H1 (cell line): ENCODE data around the gene KIR2DL4. TPM values are rescaled to one million over a fixed set of nuclear protein-coding genes. Genes with fewer than 3 reads are reported as not detected.
"Not testable (repeated sequence)": the region's sequence is repeated elsewhere in the genome, so short reads cannot be mapped to it uniquely, and the experiment has no call there.

Experiments used
- CTCF ChIA-PET: fragments of 300-600 bp; sonication (Branson Sonifier 250); formaldehyde crosslinking; loops from one replicate; lab custom pipeline; 2021; ENCODE audit not compliant: partially characterized antibody; lab: Charles Lee
- POLR2A ChIA-PET: fragments of 300-600 bp; sonication (Branson Sonifier 250); formaldehyde crosslinking; loops from one replicate; lab custom pipeline; 2021; ENCODE audit warnings: inconsistent platforms; ENCODE audit not compliant: partially characterized antibody; lab: Charles Lee
- DNase-seq, 2 experiments: peaks; one replicate each; pipeline versions ENCODE4 v3.0.0 to v3.0.0-alpha.2; 2010 to 2022; ENCODE audit warnings: low spot score in 2 of 2, low read depth in 1 of 2, mixed read lengths in 1 of 2
- FAIRE-seq: peaks from 2 replicates; lab custom pipeline; 2011; peaks lifted over from hg19 to GRCh38; lab: Jason Lieb, UNC
- H2AFZ ChIP-seq: 2 replicates; pipeline ENCODE4 v1.8.1; 2012; ENCODE audit warnings: low read length, inconsistent platforms
- H2AK5ac ChIP-seq: 2 replicates; pipeline ENCODE4 v1.6.1; 2013; ENCODE audit warnings: low read depth, low read length
- H2BK120ac ChIP-seq: replicated peaks from 2 replicates; pipeline ENCODE3; 2013; ENCODE audit warnings: low read depth, low read length, inconsistent platforms
- H2BK12ac ChIP-seq: 2 replicates; pipeline ENCODE4 v1.6.1; 2013; ENCODE audit warnings: low read depth, low read length
- H2BK15ac ChIP-seq: 2 replicates; pipeline ENCODE4 v1.6.1; 2013; ENCODE audit warnings: low read length
- H2BK20ac ChIP-seq: 2 replicates; pipeline ENCODE4 v1.6.1; 2013; ENCODE audit warnings: low read length
- H2BK5ac ChIP-seq: 2 replicates; pipeline ENCODE4 v1.6.1; 2013; ENCODE audit warnings: low read depth, low read length
- H3K14ac ChIP-seq: 2 replicates; pipeline ENCODE4 v1.6.1; 2013; ENCODE audit warnings: inconsistent platforms; ENCODE audit not compliant: insufficient read length
- H3K18ac ChIP-seq: 2 replicates; pipeline ENCODE4 v1.6.1; 2013; ENCODE audit warnings: low read length; ENCODE audit errors: extremely low read depth
- H3K23ac ChIP-seq: 2 replicates; pipeline ENCODE4 v1.6.1; 2013; ENCODE audit warnings: inconsistent platforms; ENCODE audit not compliant: insufficient read length
- H3K23me2 ChIP-seq: 2 replicates; pipeline ENCODE4 v1.6.1; 2013; ENCODE audit warnings: low read depth, low read length
- H3K27ac ChIP-seq: 2 replicates; pipeline ENCODE4 v1.6.1; 2011; ENCODE audit warnings: low read depth, low read length, inconsistent platforms
- H3K27me3 ChIP-seq, 4 experiments: replicated peaks in 1 of 4; 1 replicate in 1 of 4; 2 replicates in 3 of 4; pipeline versions ENCODE4 v1.6.1 to v1.8.1; 2011 to 2013; ENCODE audit warnings: low read length in 3 of 4, mild to moderate bottlenecking in 3 of 4, inconsistent platforms in 2 of 4, mixed read lengths in 2 of 4, moderate library complexity in 1 of 4; ENCODE audit not compliant: control insufficient read depth in 3 of 4, insufficient read depth in 3 of 4; ENCODE audit errors: extremely low read depth in 1 of 4
- H3K36me3 ChIP-seq, 4 experiments: 2 replicates each; pipeline versions ENCODE4 v1.6.1 to v1.8.1; 2011 to 2013; ENCODE audit warnings: mild to moderate bottlenecking in 4 of 4, low read length in 3 of 4, moderate library complexity in 2 of 4, control low read depth in 1 of 4, inconsistent platforms in 1 of 4; ENCODE audit not compliant: insufficient read depth in 4 of 4, control insufficient read depth in 2 of 4
- H3K4ac ChIP-seq: replicated peaks from 2 replicates; pipeline ENCODE3; 2013; ENCODE audit warnings: low read length, low read depth, mixed read lengths, inconsistent platforms; ENCODE audit not compliant: insufficient read length
- H3K4me1 ChIP-seq, 4 experiments: replicated peaks in 1 of 4; 1 replicate in 1 of 4; 2 replicates in 3 of 4; pipeline versions ENCODE4 v1.6.1 to v1.8.1; 2011 to 2013; ENCODE audit warnings: low read length in 3 of 4, inconsistent platforms in 2 of 4, mixed read lengths in 1 of 4; ENCODE audit not compliant: insufficient read depth in 4 of 4, control insufficient read depth in 3 of 4
- H3K4me2 ChIP-seq, 2 experiments: 2 replicates each; pipeline versions ENCODE4 v1.6.1 to v1.8.1; 2011 to 2013; ENCODE audit warnings: low read depth in 2 of 2, low read length in 2 of 2, control low read depth in 1 of 2, inconsistent platforms in 1 of 2, mild to moderate bottlenecking in 1 of 2; ENCODE audit not compliant: insufficient read depth in 1 of 2
- H3K4me3 ChIP-seq, 4 experiments: fragments of 200-600, 300-600 bp in 1 of 4; sonication (generic), shearing (Covaris generic), sonication (Bioruptor Twin) in 1 of 4; 2 replicates each; pipeline versions ENCODE4 v1.5.1 to v1.8.1; 2011 to 2016; ENCODE audit warnings: low read length in 4 of 4, low read depth in 3 of 4, control low read depth in 2 of 4, inconsistent platforms in 2 of 4, mild to moderate bottlenecking in 2 of 4, mixed read lengths in 1 of 4, moderate library complexity in 1 of 4; ENCODE audit not compliant: insufficient read depth in 2 of 4; ENCODE audit errors: extremely low read depth in 1 of 4
- H3K56ac ChIP-seq: replicated peaks from 2 replicates; pipeline ENCODE3; 2013; ENCODE audit warnings: low read depth, mild to moderate bottlenecking, mixed read lengths, low read length, inconsistent platforms; ENCODE audit not compliant: insufficient read length
- H3K79me1 ChIP-seq: 2 replicates; pipeline ENCODE4 v1.6.1; 2013; ENCODE audit warnings: low read depth, low read length, control low read depth
- H3K79me2 ChIP-seq, 2 experiments: 2 replicates each; pipeline versions ENCODE4 v1.6.1 to v1.8.1; 2012 to 2013; ENCODE audit warnings: low read length in 2 of 2, mild to moderate bottlenecking in 2 of 2, inconsistent platforms in 1 of 2; ENCODE audit not compliant: insufficient read depth in 2 of 2, control insufficient read depth in 1 of 2
- H3K9ac ChIP-seq, 4 experiments: replicated peaks in 1 of 4; 1 replicate in 1 of 4; 2 replicates in 3 of 4; pipeline versions ENCODE4 v1.6.1 to v1.8.1; 2011 to 2013; ENCODE audit warnings: low read depth in 3 of 4, low read length in 3 of 4, control low read depth in 2 of 4, mild to moderate bottlenecking in 2 of 4, moderate library complexity in 2 of 4, inconsistent platforms in 1 of 4; ENCODE audit errors: extremely low read depth in 1 of 4
- H3K9me3 ChIP-seq, 2 experiments: 2 replicates each; pipeline versions ENCODE4 v1.6.1 to v1.8.1; 2012 to 2013; ENCODE audit warnings: mild to moderate bottlenecking in 2 of 2, moderate library complexity in 2 of 2, control low read depth in 1 of 2, inconsistent platforms in 1 of 2, low read depth in 1 of 2, low read length in 1 of 2, mixed read lengths in 1 of 2; ENCODE audit not compliant: insufficient read depth in 2 of 2
- H4K20me1 ChIP-seq, 2 experiments: replicated peaks in 1 of 2; 2 replicates each; pipeline versions ENCODE3 to v1.8.1; 2011 to 2013; ENCODE audit warnings: inconsistent platforms in 2 of 2, low read length in 2 of 2, mild to moderate bottlenecking in 1 of 2; ENCODE audit not compliant: insufficient read depth in 2 of 2, control insufficient read depth in 1 of 2
- H4K5ac ChIP-seq: 2 replicates; pipeline ENCODE4 v1.6.1; 2013; ENCODE audit warnings: low read length, low read depth, mixed read lengths, inconsistent platforms; ENCODE audit not compliant: insufficient read length
- H4K8ac ChIP-seq: 2 replicates; pipeline ENCODE4 v1.8.0; 2013; ENCODE audit warnings: mild to moderate bottlenecking, moderate library complexity, low read length, inconsistent platforms; ENCODE audit not compliant: insufficient read depth; ENCODE audit errors: extremely low read depth
- H4K91ac ChIP-seq: replicated peaks from 2 replicates; pipeline ENCODE3; 2013; ENCODE audit warnings: low read length, mixed read lengths, inconsistent platforms; ENCODE audit not compliant: insufficient read length
- WGBS, 2 experiments: shearing (Covaris generic) in 1 of 2; methylation state at CpG; one replicate each; pipeline versions ENCODE4 v1.1.6 to v1.1.7; 2013 to 2015; ENCODE audit warnings: low lambda C conversion rate in 2 of 2, mixed read lengths in 2 of 2, inconsistent platforms in 1 of 2, low coverage in 1 of 2, missing lambda C conversion rate in 1 of 2; ENCODE audit not compliant: insufficient replicate concordance in 2 of 2, insufficient coverage in 1 of 2, insufficient read length in 1 of 2; ENCODE audit errors: extremely low coverage in 1 of 2, missing lambda C conversion rate in 1 of 2; 5-methylcytosine and 5-hydroxymethylcytosine counted together
- polyA plus RNA-seq, 7 experiments: library from polyadenylated mRNA; depleted of rRNA in 3 of 7; stranded (reverse) in 5 of 7; unstranded in 2 of 7; fragments of >200 nt in 5 of 7; fragments of 200-250 nt in 2 of 7; gene quantifications; 1 replicate in 5 of 7; 2 replicates in 1 of 7; 4 replicates in 1 of 7; pipeline versions ENCODE4 v1.2.1 to v1.2.3, GENCODE V29; 2011 to 2013; ENCODE audit warnings: missing spikeins in 2 of 7, mixed read lengths in 2 of 7
- total RNA-seq: library from RNA; stranded (reverse); fragmentation: NEBNext Ultra II Directional; extraction: Animal tissue kit (Norgen Biotek cat#: 25700); gene quantifications from 2 replicates; pipeline ENCODE4 v1.2.1, GENCODE V29; 2021

Gene KIR2DL4
- total and polyA plus RNA-seq, 2 of the 8 experiments (the other 6 are each of a cell fraction or from before 2014, with no cell fraction given), result not detected

DNA sequence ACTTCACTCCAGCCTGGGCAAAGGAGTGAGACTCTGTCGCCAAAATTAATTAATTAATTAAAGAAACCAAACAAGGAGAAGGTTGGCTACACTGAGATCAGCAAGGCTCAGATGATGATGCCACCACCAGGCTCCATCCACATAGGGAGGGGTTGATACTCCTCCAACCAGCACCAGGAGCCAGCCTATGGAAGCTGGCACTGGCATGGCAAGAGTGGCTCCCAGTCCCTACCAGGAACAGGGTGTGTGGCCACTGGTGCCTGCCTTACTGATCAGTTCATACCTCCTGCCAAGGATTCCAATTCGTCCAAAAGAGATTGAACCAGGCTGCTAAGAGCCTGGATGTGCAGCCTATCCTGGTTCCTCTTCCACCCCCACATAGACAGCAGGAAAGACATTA is 30.7 kb upstream of the KIR2DL4 start:
- H3K4me1 ChIP-seq, H3K4me3 ChIP-seq, H2BK12ac ChIP-seq, CTCF ChIA-PET, H3K9ac ChIP-seq, H3K79me2 ChIP-seq, H3K18ac ChIP-seq, H2AFZ ChIP-seq, H2BK20ac ChIP-seq, H2BK5ac ChIP-seq, DNase-seq, H3K14ac ChIP-seq, H4K91ac ChIP-seq, H4K8ac ChIP-seq, H3K27ac ChIP-seq, H2BK15ac ChIP-seq, H3K23me2 ChIP-seq, H3K36me3 ChIP-seq, H3K4me2 ChIP-seq, FAIRE-seq, H3K23ac ChIP-seq, H3K56ac ChIP-seq, H3K79me1 ChIP-seq, POLR2A ChIA-PET, H3K27me3 ChIP-seq, H3K4ac ChIP-seq, H4K20me1 ChIP-seq, H4K5ac ChIP-seq, H2BK120ac ChIP-seq, H2AK5ac ChIP-seq: not testable (repeated sequence)
- 25% methylated on average over 2 of the region's 2 CpGs; no CpG with 5 or more reads in 1 of the 2 experiments for WGBS, 2 experiments
- peaks cover 37 to 57% of the 10 kb centered on the region in 2 experiments for H3K9me3 ChIP-seq

DNA sequence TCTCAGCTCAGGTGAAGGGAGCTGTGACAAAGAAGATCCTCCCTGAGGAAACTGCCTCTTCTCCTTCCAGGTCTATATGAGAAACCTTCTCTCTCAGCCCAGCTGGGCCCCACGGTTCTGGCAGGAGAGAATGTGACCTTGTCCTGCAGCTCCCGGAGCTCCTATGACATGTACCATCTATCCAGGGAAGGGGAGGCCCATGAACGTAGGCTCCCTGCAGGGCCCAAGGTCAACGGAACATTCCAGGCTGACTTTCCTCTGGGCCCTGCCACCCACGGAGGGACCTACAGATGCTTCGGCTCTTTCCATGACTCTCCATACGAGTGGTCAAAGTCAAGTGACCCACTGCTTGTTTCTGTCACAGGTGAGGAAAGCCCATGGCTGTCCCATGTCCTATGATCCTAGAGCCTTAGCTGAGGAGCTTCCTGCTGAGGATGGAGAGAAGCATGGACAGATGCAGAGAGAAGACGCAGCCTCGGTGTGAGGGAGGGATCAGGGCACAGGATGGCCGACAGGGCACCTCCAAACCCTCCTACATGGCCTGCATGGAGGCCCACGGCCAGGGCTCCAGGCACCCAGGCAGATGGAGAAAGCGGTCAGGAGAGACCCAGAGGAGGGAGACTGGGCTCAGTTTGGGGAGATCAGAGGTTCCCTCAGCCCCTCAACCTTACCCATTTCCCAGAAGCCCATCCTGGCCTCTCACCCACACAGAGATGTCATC is 28.2 kb upstream of the KIR2DL4 start:
- POLR2A ChIA-PET, H3K27ac ChIP-seq, H4K20me1 ChIP-seq, H3K4ac ChIP-seq, H4K8ac ChIP-seq, H3K79me2 ChIP-seq, H3K4me2 ChIP-seq, H3K14ac ChIP-seq, H3K27me3 ChIP-seq, H3K18ac ChIP-seq, FAIRE-seq, H4K91ac ChIP-seq, H3K23me2 ChIP-seq, H2AFZ ChIP-seq, H2BK120ac ChIP-seq, H2AK5ac ChIP-seq, H3K79me1 ChIP-seq, H2BK5ac ChIP-seq, H2BK20ac ChIP-seq, H4K5ac ChIP-seq, H3K36me3 ChIP-seq, H3K56ac ChIP-seq, H2BK12ac ChIP-seq, H3K4me1 ChIP-seq, H3K9ac ChIP-seq, CTCF ChIA-PET, DNase-seq, H3K4me3 ChIP-seq, H3K23ac ChIP-seq, H2BK15ac ChIP-seq: not testable (repeated sequence)
- 65% methylated on average over 7 of the region's 12 CpGs; no CpG with 5 or more reads in 1 of the 2 experiments for WGBS, 2 experiments
- H3K9me3 ChIP-seq, result peaks cover 29 to 57% of the 10 kb centered on the region in 2 experiments
